ENCODE data around the gene NDOR1. TPM values are rescaled to one million over a fixed set of nuclear protein-coding genes. Genes with fewer than 3 reads are reported as not detected.

Gene NDOR1
- total and polyA plus RNA-seq, 7 donors, result 1.5 to 6.3 (median 4.3) TPM

GRCh38 chr9:137174722-137175293 lies 30.7 kb upstream of the NDOR1 start:
- Histone ChIP-seq H3K4me3 (no peak overlapping the region), H3K9me3 (no peaks in the 10 kb centered on the region), H3K36me3 (ENCODE audit: insufficient read depth in 1 of 2, low read depth in 1 of 2) (peaks cover 0 to 31% of the 10 kb centered on the region in 2 donors), H3K27ac (no peak overlapping the region), H3K27me3 (ENCODE audit: insufficient read depth in 3 of 3, low read length in 2 of 3) (peaks cover 0 to 17% (median 0%) of the 10 kb centered on the region in 3 donors), H3K4me1 (peaks cover 2% of the 10 kb centered on the region)
- WGBS, 3 donors, result 30 to 53% (median 40%) methylated on average over 22 to 34 of the region's 34 CpGs
- TF ChIP-seq, protein P1, sequence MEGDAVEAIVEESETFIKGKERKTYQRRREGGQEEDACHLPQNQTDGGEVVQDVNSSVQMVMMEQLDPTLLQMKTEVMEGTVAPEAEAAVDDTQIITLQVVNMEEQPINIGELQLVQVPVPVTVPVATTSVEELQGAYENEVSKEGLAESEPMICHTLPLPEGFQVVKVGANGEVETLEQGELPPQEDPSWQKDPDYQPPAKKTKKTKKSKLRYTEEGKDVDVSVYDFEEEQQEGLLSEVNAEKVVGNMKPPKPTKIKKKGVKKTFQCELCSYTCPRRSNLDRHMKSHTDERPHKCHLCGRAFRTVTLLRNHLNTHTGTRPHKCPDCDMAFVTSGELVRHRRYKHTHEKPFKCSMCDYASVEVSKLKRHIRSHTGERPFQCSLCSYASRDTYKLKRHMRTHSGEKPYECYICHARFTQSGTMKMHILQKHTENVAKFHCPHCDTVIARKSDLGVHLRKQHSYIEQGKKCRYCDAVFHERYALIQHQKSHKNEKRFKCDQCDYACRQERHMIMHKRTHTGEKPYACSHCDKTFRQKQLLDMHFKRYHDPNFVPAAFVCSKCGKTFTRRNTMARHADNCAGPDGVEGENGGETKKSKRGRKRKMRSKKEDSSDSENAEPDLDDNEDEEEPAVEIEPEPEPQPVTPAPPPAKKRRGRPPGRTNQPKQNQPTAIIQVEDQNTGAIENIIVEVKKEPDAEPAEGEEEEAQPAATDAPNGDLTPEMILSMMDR (IDR thresholded peaks at IDR 0.05), result no peak
- DNase-seq (no peak), ATAC-seq (peak in 1 of 4 donors; percentile 3)
- intact Hi-C loops (cut with DNase I), result no loop called here

DNA sequence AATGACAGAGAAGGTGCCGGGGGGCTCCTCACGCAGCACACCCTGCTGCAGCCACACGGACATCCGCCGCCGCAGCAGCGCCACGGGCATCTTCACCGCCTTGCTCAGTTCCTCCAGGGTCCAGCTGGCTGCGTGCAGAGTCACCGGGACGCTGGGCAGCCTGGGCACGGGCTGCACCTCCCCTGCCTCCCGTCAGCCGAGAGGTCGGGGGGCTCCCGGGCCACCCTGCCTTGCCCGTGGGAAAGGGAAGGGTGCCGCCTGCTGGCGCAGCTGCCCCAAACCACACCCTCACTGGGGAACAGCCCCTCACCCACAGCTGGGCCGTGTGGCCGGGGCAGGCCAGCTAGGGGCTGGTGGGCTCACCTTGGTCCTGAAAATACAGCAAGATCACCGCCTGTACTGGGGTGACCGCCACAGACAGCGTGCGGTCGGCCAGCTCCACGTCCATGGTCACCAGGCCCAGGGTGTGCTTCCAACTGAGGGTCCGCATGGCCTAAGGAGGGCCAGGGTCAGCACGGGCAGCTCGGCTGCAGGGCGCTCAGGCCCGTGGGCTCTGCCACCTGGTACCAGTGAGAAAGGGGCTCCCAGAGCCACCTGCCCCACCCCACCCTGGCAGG lies 30.0 kb upstream of the NDOR1 start:
- H3K4me1 ChIP-seq, result no peaks in the 10 kb centered on the region
- peaks cover 0 to 37% of the 10 kb centered on the region in 2 donors for H3K36me3 ChIP-seq (ENCODE audit: insufficient read depth in 1 of 2, low read depth in 1 of 2)
- intact Hi-C loops (cut with DNase I), result no loop called here
- ATAC-seq (peak in 2 of 4 donors; percentile 19 to 22), DNase-seq (no peak)
- peaks cover 0 to 11% (median 0%) of the 10 kb centered on the region in 3 donors for H3K27me3 ChIP-seq (ENCODE audit: insufficient read depth in 3 of 3, low read length in 2 of 3)
- H3K9me3 ChIP-seq, result no peaks in the 10 kb centered on the region
- WGBS, 3 donors, result 31 to 40% (median 36%) methylated on average over 33 of the region's 33 CpGs
- H3K4me3 ChIP-seq, result no peak overlapping the region
- TF ChIP-seq, protein P1 (IDR thresholded peaks at IDR 0.05), result no peak
- H3K27ac ChIP-seq, result no peak overlapping the region

DNA sequence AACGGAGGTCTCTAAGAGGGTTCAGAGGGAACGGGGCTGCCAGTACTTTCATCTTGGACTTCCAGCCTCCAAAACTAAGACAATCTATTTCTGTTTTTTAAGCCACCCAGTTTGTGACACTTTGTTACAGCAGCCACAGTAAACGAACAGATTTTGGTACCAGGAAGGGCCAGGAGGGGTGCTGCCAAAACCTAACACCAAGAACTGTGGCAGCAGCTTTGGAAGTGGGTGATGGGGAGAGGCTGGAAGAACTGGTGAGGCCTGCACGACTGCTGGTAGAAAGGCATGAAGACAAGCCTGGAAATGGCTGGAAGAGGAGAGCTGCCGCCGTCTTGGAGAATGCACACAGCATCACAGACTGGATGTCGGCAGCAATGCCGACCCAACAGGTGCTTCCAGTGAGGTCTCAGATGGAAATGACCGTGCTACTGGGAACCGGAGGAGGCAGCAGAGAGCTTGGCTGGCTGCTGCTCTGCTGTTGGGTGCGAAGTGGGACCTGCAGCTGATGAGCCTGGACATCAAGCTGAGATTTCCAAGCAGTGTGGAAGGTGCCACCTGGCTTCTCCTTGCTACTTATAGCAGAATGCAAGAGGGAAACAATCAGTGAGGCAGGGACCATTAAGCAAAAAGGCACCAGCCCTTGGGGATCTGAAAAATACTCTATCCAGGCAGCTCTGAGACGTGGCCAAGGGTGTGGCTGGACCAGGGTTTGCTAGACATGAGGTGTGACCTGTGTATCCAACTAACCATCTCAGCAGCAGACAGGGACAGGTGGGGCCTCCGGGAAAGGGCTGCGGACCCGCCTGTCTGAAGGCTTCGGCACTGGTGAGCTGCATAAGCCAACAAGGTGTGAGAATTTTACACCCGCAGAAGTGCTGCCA lies 29.0 kb upstream of the NDOR1 start:
- H3K9me3 ChIP-seq, result no peaks in the 10 kb centered on the region
- no peak overlapping the region for H3K4me3 ChIP-seq
- ATAC-seq (peak in 3 of 4 donors; percentile 56 to 72 (median 61)), DNase-seq (no peak)
- no peaks in the 10 kb centered on the region for H3K4me1 ChIP-seq
- TF ChIP-seq, protein P1 (IDR thresholded peaks at IDR 0.05), result peak; percentile 51
- intact Hi-C loops (cut with DNase I), result no loop called here
- peaks cover 0 to under 1% (median 0%) of the 10 kb centered on the region in 3 donors for H3K27me3 ChIP-seq (ENCODE audit: insufficient read depth in 3 of 3, low read length in 2 of 3)
- whole genome bisulfite sequencing, 3 donors, result 50 to 53% (median 50%) methylated on average over 17 of the region's 17 CpGs
- H3K36me3 ChIP-seq (ENCODE audit: insufficient read depth in 1 of 2, low read depth in 1 of 2), result peaks cover 3 to 48% of the 10 kb centered on the region in 2 donors
- no peak overlapping the region for H3K27ac ChIP-seq

GRCh38 chr9:137178201-137178938 lies 27.1 kb upstream of the NDOR1 start:
- DNase-seq (no peak), ATAC-seq (no peak)
- no peak overlapping the region for H3K27ac ChIP-seq
- H3K4me1 ChIP-seq, result no peaks in the 10 kb centered on the region
- no peak overlapping the region for H3K4me3 ChIP-seq
- peaks cover 3 to 67% of the 10 kb centered on the region in 2 donors for H3K36me3 ChIP-seq (ENCODE audit: insufficient read depth in 1 of 2, low read depth in 1 of 2)
- no peaks in the 10 kb centered on the region for H3K9me3 ChIP-seq
- intact Hi-C loops (cut with DNase I), result no loop called here
- WGBS, 3 donors, result 83 to 89% (median 88%) methylated on average over 21 to 23 of the region's 23 CpGs
- TF ChIP-seq, protein P1 (IDR thresholded peaks at IDR 0.05), result no peak
- H3K27me3 ChIP-seq (ENCODE audit: insufficient read depth in 3 of 3, low read length in 2 of 3), result no peaks in the 10 kb centered on the region
